ENCODE measurements around the gene EDNRB. TPM values are rescaled to one million over a fixed set of nuclear protein-coding genes. Genes with fewer than 3 reads are reported as not detected.
"Not testable (repeated sequence)": the region's sequence is repeated elsewhere in the genome, so short reads cannot be mapped to it uniquely, and the experiment has no call there.

The EDNRB gene
- total RNA-seq, 1 donor from 2014 or later: 15.6 TPM

GRCh38 chr13:77859450-77859849 is 59.2 kb downstream of the EDNRB start:
- ATAC-seq (peak; percentile 85), DNase-seq (no peak)
- intact Hi-C loops (cut with micrococcal nuclease): no loop called here

GRCh38 chr13:77857531-77858209 is 61.0 kb downstream of the EDNRB start:
- ATAC-seq (no peak), DNase-seq (no peak)

GRCh38 chr13:77853703-77854102 is 64.9 kb downstream of the EDNRB start:
- DNase-seq (no peak), ATAC-seq (peak; percentile 19)
- intact Hi-C loops (cut with micrococcal nuclease): loop anchor here (2.0 kb wide), 1 partner anchor 43 kb away; no protein-coding TSS in a partner anchor

More at GRCh38 chr13:77857531-77858209, 61.0 kb downstream of the EDNRB start:
- intact Hi-C loops (cut with micrococcal nuclease): no loop called here

- DNase-seq; intact Hi-C loops (cut with micrococcal nuclease); ATAC-seq: not testable (repeated sequence)
Measured at GRCh38 chr13:77848050-77848449, 70.6 kb downstream of the EDNRB start.

GRCh38 chr13:77846173-77846572 is 72.5 kb downstream of the EDNRB start:
- ATAC-seq: no peak
- no peak for DNase-seq
- intact Hi-C loops (cut with micrococcal nuclease): no loop called here

Other genes with a start within 250 kb of the EDNRB start
- 7.1 TPM for gene SLAIN1, start 221.1 kb downstream of the EDNRB start, total RNA-seq

Measured in left ventricle myocardium superior (tissue), 1 donor.